Measurements from ENCODE around the gene BAIAP2.
A peak's percentile ranks its signal among the peaks of the same experiment; 100 is the strongest.
"Not testable (repeated sequence)": the region's sequence is repeated elsewhere in the genome, so short reads cannot be mapped to it uniquely, and the experiment has no call there.

The BAIAP2 gene

DNA sequence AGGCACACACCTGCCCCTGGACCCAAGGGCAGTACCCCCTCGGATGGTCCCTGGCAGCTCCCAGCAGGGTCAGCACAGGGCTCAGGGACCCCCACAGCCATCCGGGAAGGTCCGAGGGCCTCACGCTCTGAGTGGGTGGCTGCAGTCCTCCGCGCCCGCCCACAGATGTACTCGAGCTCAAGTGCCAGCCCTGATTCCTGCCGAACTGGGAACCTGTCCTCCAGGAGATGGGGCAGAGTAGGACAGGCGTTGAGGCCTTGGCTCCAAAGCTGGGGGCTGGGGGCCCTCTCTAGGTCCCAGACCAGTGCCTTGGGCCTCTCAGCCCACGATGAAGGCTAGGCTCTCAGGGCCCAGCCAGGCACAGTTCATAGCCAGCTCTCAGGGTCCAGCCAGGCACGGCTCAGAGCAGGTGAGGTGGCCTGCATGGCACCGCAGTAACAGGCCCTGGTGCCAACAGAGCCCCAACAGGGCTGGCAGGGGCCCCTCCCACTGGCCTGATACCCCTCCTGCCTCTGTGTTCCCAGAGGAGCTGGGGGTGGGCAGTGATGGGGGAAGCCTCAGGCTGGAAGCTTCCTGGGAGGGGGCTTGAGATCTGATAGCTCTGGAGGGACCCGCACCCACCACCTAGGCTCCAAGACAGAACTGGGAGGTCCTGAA lies 94.9 kb downstream of the BAIAP2 start:
- no peak for DNase-seq

DNA sequence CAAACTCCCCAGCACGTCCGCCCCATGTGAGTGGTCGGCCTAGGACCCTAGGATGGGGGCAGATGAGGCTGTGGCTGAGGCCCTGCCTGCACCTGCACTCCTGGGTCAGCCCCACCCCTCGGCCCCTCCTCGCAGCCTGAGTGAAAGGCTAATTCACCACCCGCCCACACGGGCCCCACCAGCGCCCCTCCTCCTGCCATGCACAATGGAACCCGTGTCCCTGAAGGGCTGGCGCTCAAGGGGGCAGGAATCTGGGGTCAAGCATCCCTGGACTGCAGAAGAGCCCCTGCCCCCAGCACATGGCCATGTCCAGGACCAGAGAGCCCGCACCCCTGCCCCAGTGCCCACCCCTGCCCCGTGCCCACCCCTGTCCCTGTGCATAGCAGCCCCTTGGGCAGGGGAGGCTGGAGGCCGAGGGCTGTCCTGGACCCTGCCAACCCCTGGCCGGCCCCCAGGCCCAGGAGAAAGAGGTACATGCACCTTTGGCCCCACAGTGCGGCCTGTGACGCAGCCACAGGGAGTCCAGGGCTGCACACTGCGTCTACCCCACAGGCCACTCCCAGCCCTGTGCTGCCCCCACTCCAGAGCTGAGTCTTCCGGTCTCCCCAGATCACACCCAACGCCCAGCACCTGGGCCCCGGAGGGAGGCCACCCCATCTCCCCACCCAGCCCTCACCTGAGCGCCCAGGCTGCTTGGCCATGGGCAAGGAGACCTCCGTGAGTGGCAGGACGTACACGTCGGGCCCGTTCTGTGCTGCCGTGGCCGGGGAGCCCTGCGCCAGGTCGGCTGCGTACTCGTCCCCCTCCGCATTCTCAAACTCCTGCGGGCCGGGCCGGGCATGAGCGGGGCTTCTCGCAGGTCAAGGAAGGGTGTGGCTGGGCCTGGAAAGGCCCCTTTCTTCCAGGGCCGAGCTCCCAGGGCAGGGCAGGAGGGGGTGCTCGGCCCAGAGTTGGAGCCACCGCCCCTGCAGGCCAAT lies 95.7 kb downstream of the BAIAP2 start:
- no peak for DNase-seq

DNA sequence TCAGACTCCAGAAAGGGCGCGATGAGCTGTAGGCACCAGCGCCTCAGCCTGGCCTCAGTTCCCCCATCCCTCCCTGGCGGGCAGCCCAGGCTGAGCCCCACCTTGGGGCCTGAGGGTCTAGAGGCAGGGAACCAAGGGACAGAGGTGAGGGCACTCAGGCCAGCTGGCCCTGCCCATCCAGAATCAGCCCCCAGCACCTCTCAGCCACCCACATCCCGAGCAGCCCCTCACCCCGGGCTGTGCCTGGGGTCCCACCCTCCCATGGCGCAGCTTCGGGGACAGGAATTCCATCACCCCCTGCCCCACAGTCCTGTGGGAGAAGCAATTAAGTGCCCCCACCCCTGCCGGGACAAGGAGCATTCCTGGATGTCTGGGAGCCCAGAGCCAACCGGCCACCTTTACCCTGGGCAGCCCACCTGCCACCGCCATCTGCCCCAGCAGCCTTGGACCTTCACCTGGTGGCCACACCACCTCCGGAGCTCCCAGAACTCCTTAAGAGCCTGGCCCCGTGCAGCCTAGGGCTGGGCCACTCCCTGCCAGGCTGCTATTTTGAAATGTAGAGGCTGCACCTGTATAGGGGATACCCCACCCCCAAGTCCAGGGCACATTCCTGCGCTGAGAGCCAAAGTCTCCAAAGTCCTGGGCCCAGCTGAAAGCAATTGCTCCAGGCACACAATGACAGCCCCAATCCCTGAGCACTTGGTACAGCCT lies 96.7 kb downstream of the BAIAP2 start:
- DNase-seq = no peak

DNA sequence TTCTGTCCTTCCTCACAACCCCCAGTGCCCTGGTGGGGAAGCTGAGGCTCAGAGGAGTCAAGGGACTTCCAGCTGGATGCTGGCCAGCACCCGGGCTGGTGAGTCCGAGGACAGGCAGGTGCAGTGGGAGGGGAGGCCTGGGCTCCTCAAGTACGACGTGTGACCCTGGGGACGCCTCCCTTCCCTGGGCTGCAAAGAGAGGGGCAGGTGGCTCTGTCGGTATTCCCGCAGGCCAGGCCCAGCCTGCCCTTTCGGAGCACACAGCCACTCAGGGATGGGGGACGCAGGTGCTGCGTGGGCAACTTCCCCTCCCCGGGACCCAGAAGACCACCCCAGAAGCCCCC lies 97.2 kb downstream of the BAIAP2 start:
- no peak for DNase-seq

DNA sequence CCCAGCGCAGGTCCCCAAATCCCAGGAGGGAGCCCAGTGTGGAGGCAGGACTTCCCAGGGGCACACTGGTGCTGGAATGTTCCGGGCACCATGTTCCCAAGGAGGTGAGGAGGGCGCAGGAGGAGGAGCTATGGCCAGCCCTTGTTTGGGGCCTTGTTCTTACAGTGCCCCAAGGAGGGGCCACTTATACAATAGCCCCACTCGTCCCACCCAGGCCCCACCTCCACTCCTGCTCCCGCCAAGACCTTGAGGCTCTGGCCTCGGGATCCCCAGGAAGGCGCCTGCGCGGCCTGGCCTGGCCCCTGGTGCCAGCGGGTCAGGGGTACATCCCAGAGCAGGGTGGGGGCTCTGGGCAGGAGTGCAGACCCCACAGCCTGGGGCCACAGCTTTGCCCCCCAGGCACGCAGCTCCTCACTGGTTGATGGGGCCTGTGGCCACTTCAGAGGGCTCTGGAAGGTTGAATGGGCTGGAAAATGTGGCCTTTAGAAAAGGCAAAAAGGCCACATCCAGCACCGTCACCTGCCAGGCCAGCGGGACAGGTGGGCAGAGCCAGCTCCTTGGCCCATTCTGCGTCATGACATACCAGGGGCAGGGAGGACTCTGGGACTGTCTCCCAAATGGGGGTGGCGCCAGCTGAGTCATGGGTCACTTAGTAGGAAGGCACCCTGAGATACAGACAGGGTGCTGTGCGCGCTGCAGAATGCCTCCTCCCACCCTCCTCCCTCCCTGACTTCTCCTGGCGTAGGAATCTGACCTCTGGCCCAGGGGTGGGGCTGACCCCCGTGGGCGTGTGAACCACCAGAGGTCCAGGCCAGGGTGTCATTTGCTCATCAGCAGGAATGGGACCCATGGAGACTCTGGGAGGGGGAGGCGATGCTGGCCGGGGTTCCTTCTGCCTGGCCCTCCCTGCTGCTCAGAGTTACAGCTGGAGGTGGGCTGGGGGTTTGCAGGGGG lies 98.1 kb downstream of the BAIAP2 start:
- DNase-seq = no peak

DNA sequence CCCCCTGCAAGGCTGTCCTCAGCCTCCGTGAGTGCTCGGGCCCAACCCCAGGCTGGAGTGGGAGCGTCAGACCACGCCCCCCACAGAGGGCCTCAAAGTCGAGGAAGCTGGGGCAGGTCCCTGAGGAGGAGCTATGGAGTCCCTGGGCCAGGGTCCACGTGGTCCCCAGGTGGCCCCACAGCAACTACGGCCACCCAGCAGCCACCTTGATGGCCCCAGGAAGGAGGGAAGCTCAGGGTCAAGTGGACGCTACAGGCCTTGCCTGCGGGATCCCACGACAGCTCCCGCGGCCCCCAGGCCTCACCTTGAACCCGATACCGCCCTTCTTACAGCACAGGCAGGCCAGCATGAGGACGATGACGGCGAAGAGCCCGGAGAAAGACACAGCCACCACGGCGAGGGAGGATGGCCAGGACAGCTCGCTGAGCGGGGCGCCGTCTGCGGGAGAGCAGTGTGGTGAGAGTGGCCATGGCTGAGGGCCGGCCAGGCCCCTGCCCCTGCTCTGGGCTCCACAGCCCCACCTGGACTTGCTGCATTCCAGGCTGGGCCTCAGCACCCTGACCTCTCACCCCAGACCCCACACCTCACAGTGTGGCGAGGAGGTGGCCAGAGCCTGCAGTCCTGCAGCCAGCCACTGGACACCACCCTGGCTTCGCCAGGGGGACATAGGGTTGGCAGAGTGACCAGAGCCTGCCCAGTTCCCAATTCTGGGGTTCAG lies 99.3 kb downstream of the BAIAP2 start:
- DNase-seq = no peak

DNA sequence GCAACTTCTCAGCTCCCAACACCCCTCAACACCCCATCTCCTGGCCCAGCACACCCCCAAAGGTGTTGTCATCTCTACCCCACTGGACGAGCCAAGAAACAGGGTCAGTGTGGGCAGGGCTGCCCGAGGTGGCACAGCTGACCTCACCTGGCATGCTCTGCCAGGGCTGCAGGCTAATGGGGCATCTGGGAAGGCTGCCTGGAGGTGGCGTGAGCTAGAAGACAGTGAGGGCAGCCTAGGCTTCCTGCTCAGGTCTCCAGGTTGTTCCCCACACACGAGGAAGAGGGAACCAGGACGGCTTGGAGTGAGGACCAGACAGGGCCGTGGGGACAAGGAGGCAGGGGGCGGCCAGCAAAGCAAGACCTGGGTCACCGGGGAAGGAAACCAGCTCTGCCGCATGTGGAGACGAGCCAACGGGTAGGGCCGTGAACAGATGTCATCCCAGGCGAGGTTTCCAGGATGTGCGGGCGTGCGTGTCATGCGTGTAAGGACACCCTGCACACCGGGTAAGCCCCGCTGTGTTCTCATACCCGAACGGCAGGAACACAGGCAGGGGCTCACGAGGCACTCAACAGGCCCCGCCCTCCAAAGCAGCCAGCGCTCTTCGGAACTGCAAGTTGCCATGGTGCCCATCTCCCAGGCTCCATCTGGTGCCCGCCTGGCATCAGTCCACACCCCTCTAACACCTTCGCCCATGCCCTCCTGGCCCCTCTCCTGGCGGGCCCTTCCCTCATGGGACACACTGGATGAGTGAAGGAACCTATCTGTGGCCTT lies 100.7 kb downstream of the BAIAP2 start:
- DNase-seq = no peak

DNA sequence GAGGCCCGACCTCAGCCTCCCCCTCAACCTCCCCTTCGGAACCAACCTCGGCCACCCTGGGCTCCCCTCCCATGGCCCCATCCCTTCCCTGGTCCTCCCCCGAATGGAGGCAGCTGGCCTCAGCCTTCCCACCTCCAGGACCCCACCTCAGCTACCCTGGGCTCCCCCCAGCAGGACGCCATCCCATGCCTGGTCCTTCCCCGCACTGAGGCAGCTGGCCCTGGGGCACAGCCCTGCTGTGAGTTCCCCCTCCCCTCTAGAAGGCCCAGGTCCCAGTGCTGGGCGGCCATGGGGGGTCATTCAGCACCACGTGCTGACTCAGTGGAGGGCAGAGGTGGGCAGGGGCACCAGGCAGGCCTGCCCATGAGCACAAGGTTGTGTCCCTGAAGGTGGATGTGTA lies 101.4 kb downstream of the BAIAP2 start:
- no peak for DNase-seq

DNA sequence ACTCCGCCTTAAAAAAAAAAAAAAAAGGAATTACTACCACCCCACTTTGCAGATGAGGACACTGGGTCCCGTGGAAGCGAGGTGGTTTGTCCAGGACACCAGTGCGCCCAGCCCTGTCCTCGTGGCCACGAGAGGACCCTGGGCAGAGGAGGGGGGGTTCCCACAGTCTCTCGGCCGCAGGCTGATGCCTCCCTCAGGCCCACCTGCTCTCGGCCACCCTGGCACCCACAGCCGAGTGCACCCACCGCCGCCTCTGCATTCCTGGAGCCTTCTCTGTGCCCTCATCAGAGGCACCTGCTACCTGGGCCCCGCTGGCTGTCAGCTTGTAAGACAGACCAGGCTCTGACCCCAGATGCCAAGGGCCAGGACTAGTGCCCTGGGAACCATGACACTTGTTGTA lies 102.3 kb downstream of the BAIAP2 start:
- no peak for DNase-seq

DNA sequence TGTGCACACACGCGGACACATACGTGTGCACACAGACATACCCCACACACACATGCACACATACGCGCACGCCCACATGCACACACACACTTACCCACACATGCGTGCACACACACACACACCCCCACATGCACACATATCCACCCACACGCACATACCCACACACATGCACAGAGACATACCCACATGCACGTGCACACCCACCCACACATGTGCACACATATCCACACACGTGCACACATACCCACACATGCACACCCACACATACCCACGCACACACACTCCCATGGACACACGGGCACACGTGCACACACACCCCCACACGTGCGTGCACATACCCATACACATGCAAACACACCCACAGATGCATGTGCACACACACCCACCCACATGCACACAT lies 103.1 kb downstream of the BAIAP2 start:
- DNase-seq = no peak

DNA sequence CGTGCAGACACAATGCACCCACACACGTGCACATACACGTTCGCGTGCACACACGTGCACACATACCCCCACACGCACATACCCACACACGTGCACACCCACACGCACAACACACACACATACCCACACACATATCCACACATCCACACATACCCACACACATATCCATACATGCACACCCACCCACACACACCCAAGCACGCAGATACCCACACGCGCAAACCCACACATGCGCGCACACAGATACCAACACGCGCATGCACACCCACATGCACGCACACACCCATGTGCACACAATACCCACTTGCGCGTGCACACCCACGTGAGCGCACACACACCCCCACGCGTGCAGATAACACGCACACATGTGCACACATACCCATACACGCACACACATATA lies 103.5 kb downstream of the BAIAP2 start:
- no peak for DNase-seq

DNA sequence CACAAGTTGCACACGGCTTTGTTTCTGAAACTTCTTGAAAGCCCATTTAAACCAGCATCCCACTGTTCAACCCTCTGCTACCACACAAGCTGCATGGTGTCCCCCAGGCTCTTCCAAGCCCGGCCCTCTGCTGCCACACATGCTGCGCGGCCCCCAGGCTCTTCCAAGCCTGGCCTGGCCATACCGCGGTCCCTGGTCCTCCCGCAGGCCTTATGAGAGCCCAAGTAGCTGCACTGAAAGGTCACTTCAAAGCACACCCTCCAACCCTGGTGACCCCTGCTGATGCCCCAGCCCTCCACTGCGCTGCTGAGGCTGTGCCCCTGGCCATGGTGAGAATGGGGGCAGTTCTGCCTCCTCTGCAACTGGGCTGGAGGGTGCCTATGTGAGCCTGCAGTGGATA lies 104.5 kb downstream of the BAIAP2 start:
- DNase-seq = no peak

DNA sequence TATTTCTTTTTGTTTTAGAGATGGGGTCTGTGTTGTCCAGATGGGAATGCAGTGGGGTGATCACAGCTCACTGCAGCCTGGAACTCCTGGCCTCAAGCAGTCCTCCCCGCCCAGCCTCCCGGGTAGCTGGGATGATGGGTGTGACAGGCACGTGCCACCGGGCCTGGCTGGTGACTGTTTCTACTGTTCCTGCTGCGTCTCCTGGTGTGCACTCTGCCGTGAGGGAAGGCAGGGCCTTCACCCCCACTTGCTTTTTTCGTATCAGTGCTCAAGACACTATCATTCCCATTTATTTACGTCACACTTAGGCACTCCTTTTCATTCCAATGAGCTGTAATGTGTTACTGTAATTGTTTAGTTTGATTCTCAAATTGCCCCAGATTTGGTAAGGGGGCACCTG lies 105.1 kb downstream of the BAIAP2 start:
- DNase-seq = no peak

DNA sequence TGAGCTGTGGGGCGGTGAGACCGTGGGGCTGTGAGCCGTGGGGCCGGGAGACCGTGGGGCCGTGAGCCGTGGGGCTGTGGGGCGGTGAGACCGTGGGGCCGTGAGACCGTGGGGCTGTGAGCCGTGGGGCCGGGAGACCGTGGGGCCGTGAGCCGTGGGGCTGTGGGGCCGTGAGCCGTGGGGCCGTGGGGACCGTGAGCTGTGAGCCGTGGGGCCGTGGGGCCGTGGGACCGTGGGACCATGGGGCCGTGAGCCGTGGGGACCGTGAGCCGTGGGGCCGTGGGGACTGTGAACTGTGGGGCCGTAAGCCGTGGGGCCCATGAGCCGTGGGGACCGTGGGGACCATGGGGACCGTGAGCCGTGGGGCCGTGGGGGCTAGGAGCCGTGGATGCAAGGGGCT lies 105.7 kb downstream of the BAIAP2 start:
- DNase-seq = no peak

DNA sequence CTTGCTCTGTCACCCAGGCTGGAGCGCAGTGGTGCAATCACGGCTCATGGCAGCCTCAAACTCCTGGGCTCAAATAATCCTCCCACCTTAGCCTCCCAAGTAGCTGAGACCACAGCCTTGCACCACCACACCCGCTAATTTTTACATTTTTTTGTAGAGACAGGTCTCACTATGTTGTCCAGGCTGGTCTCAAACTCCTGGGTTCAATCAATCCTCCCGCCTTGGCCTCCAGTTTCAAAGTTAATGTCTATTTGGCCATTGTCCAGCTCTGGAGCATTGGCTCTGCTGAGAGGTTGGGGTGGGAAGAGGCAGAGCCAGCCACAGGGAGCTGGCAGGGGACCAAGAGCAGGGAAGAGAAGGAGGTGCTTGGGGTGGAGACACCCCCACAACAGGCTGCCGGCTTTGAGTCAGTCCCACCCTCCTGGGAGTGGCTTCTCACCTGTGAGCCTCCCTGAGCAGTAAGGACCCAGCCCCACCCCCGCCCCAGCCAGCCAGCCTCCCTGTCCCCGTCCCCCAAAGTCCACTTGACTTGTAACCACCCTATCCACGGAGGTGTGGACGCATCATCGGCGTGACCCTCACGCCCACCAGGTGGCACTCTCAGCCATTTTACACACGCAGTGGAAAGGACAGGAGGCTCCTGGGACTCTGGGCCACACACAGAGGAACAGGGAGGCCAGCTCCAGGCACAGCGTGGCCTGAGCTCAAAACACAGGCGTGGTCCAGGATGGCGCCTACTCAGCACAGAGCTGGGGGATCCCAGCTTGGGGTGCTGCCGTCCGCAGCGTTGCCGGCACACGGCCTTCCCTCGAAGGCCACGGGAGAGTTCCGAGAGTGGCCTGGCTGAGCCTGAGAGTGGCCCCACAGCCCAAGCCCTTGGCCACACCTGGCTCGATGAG lies 107.6 kb downstream of the BAIAP2 start:
- DNase-seq = peak; percentile 63

DNA sequence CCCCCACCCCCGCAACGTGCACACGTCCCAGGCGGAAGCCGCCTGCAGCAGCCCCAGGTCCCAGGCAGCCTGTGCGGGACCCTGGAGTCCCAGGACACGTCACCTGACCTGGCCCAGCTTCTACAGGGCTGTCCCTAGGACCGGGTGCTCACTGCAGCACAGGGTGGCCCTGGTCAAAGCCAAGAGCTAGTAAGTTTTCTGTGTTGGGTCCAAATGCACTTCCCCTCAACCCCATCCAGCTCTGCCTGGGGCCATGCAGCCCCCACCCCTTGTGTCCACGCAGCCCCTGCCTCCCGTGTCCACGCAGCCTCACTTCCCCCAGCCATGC lies 108.2 kb downstream of the BAIAP2 start:
- DNase-seq = no peak

DNA sequence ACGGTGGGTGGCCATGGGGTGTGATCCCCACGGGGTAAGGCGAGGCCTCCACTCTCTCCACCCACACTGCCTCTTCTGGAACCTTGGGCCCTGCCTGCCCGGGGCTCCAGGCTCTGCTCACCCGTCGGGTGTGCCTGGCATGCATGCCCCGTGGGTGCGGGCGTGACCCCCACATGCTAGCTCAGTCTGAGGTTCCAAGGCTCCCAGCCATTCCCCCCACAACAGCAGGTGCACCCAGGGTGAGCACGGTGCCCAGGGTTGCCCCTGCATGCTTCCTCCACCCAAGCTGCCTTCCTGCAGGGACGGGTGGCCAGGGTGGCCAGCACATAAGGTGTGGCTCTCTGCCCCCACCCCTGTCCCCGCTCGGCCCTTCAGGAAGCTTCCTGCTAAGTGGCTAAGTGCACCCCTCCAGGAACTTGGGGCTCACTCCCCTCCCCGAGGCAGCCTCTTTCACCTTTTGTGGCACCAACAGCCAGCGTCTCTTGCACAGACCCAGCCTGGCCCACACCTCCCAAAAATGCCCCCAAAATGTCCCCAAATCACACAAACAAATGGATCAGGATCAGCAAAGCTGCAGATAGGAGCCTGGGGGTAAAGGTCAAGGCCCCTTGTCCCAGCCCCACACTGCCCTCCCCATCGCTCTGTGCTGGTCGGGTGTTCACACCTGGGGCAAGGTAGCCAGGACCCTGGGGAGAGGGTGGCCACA lies 108.9 kb downstream of the BAIAP2 start:
- DNase-seq = no peak

DNA sequence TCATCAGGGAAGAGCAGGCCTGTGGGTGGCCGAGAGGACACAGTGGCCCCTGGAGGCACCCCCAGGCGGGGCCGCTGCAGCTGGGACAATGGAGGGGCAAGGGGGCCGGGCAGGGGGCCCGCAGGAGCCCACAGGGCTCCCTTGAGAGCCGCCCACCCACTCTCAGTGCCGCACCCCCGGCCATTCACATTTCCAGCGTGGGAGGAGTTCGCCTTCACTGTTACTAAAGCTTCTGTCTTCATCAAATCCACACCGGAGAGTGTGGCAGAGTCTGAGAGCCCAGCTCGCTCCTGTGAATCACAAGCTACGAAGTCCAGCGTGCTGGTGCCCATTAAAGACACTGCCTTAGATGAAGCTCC lies 109.5 kb downstream of the BAIAP2 start:
- no peak for DNase-seq

DNA sequence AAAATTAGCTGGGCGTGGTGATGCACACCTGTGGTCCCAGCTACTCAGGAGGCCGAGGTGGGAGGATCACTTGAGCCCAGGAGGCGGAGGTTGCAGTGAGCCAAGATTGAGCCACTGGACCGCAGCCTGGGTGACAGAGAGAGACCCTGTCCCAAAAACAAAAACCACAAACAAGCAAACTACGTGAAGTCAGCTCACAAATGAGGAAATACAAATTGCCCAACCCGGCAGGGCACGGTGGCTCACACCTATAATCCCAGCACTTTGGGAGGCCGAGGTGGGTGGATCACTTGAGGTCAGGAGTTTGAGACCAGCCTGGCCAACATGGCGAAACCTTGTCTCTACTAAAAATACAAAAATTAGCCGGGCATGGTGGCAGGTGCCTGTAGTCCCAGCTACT lies 111.3 kb downstream of the BAIAP2 start:
- not testable (repeated sequence) for DNase-seq

DNA sequence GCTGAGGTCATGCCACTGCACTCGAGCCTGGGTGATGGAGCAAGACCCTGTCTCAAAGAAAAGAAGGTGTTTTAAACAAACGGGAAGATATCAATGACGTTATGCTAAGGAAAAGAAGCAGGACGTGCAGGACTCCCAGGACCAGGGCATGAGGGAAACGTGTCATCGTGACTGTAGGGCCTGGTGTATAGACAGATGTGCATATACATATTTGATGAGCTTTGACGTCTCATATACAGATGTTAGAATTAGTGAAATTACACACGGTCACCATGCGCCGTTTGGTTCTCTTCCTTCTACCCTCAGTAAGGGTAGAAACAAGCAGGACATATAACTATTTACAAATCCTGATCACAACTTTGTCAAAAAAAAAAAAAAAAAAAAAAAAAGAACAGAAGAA lies 112.8 kb downstream of the BAIAP2 start:
- no peak for DNase-seq
